IMR-90 (cell line): ENCODE measurements around the gene SMG1.

Experiments used
- BHLHE40 ChIP-seq: fragments of 150-350 bp; IDR thresholded peaks from 2 replicates; pipeline ENCODE4 v1.6.1; 2016; ENCODE audit warnings: mild to moderate bottlenecking, low read depth, low read length
- CEBPB ChIP-seq: IDR thresholded peaks from 2 replicates; pipeline ENCODE4 v1.6.1; 2012; ENCODE audit warnings: low read depth, low read length, improper control_type of control experiment
- CTCF ChIP-seq: conservative IDR thresholded peaks from 2 replicates; pipeline ENCODE4 v1.5.1; 2012; ENCODE audit warnings: mild to moderate bottlenecking, low read depth, low read length, improper control_type of control experiment
- FOS ChIP-seq: fragments of 150-350 bp; IDR thresholded peaks from 2 replicates; pipeline ENCODE4 v1.6.1; 2016; ENCODE audit warnings: low read depth, low read length
- MAZ ChIP-seq: IDR thresholded peaks from 2 replicates; pipeline ENCODE4 v1.6.1; 2012; ENCODE audit warnings: low read depth, mild to moderate bottlenecking, low read length, improper control_type of control experiment, moderate library complexity, borderline replicate concordance
- NFE2L2 ChIP-seq: fragments of 150-350 bp; IDR thresholded peaks from 2 replicates; pipeline ENCODE4 v1.6.1; 2016; ENCODE audit warnings: low read depth, mild to moderate bottlenecking, low read length
- POLR2A ChIP-seq: IDR thresholded peaks from 2 replicates; pipeline ENCODE4 v1.6.1; 2012; ENCODE audit warnings: mild to moderate bottlenecking, low read depth, low read length
- RAD21 ChIP-seq: IDR thresholded peaks from 2 replicates; pipeline ENCODE4 v1.6.1; 2012; ENCODE audit warnings: low read length, improper control_type of control experiment
- RCOR1 ChIP-seq: IDR thresholded peaks from 2 replicates; pipeline ENCODE4 v1.6.1; 2012; ENCODE audit warnings: mild to moderate bottlenecking, low read length, improper control_type of control experiment; ENCODE audit not compliant: insufficient replicate concordance
- RFX5 ChIP-seq: IDR thresholded peaks from 2 replicates; pipeline ENCODE4 v1.8.0; 2012; ENCODE audit warnings: low read depth, mild to moderate bottlenecking, low read length, moderate library complexity

DNA sequence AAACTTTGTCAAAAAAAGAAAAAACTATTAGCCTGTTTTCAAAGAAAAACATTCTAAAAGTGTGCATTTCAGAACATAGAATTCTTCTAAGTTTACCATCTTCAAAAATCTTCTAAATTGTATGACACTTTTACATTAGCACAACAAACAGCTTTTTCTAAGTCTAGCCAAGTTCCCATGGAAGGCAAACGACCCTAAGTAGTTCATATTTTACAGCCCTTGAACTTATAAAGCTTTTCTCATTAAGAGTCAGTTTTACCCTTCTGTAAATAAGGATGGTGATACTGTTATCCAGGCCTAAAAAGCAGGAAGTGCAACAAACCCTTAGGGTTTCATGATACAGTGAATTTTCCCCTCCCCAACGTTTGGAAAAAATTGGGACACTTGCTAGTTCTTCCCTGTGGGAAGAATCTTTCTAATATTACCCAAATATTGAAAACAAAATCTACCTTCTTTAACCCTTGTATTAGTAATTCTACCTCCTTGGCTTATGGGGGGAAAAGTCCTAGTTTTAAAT, 120.9 kb downstream of the SMG1 start:
- TF ChIP-seq CTCF, result no peak
- TF ChIP-seq RCOR1, result no peak
- no peak for TF ChIP-seq POLR2A
- no peak for TF ChIP-seq RAD21
- TF ChIP-seq CEBPB, result no peak
- no peak for TF ChIP-seq RFX5
- TF ChIP-seq BHLHE40, result no peak
- TF ChIP-seq FOS, result no peak
- no peak for TF ChIP-seq MAZ
- TF ChIP-seq NFE2L2, result no peak
